Measurements from ENCODE around the gene IQCF2.
"Not testable (repeated sequence)": the region's sequence is repeated elsewhere in the genome, so short reads cannot be mapped to it uniquely, and the experiment has no call there.

The IQCF2 gene

DNA sequence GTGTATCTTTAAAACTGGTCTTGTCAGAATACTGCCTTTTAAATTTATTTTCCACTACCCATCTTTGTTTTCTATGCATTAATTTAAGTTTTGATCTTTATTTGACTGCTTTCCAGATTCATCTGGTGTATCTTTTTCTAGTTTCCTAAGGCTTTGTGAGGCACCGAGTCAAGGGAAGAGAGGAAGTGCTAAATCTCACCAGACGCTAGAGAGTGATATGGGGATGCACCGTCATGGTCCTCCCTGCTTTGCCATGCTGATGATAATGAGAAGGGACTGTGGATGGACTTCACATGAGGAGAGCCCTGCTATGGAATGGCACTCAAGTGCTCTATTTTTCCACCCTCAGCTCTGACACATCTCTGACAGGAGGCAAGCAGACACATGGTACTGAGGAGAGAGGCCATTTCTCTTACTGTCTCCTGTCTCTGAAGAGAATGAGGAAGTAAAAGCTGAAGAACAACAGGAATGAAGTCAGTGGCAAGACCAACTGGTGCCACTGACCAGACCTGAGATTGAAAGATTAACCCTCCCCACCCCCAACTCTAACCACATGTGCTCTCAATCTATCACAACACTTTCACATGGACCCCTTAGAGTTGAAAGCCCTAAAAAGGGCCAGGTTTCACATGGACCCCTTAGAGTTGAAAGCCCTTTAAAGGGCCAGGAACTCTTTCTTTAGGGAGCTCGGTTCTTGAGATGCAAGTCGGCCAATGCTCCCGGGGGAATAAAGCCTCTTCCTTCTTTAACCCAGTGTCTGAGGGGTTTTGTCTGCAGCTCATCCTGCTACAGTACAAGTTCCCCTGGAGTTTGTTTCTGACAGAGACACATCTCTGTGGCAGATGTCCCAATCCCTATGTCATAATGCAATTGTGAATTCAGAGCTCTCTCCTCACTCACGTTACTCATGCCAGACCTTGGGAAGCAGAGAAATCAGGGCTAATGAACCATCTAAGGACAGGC, at the start of gene IQCF2:
Gene IQCF2, plus strand, starts transcription at position 913 of the 963 bp plus-strand sequence. CDS start 52 bp downstream, outside the sequence.
- DNase-seq: no peak

DNA sequence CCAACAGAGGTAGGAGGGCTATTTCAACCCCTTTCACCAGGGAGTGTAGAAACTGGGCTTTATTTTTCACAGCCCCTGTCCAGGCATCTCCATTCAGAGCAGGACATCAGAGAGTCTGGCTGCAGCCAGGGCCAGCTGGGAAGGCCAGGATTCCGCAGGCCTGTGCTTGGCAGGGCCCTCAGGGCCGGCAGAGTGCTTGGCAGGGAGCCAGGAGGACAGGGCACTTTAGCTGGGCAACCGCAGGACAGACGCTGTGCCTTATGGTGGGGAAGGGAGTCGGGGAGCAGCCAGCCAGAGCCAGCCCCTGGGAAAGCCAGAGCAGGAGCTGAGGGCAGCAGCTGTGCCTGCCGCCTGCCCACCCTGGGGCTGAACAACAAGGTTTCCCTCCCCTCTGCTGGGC, 47.9 kb upstream of the IQCF2 start:
- no peak for DNase-seq

DNA sequence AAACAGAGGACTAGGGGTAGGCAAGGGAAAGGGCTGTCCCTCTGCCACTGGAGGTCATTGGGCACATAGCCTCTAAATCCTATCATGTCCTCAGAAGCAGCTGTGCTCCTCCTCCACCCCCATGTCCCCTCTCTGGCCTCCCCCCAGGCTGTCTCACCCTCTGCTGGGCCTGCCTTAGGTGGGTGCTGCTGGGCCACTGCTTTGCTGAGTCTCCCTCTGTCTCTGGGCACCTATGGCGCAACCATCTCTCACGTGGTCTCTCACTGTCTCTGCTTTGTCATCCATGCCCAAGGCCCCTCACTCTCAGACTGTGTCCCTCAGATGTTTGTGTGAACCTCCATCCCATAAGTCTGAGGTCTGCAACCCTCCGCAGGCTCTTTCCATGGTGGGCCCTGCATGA, 47.4 kb upstream of the IQCF2 start:
- DNase-seq: no peak

DNA sequence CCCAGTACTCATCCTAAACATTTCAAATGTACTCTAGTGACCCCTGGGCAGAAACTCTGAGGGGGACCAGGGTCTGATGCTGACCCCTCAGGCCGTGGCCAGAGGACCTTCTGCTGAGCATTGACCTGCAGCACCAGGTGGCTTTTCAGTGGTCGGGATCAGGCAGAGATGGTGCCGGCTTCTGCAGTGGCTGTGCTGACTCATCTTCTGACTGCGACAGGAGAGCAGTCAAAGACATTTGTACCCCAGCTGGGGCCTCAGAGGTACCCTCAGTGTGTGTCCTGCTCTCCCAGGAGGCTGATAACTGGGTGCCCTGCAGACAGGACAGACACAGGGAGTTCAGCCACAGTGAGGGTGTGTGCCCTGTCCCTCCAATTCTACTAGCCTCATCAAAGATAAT, 45.8 kb upstream of the IQCF2 start:
- no peak for DNase-seq

DNA sequence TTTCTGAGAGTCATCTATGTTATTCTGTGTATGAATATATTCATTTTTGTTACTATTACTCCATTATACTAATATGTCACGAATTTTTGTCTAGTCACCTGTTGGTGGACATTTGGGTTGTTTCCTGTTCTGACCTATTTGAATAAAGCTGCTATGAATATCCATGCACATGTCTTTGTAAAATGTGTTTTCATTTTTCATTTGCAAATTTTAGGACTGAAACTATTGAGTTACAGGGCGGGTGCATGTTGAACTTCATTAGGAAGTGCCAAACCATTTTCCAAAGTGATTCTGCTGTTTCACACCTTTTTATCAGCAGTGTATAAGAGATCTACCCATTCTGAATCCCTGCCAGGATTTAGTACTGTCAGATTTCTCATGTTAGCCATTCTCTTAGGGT, 44.7 kb upstream of the IQCF2 start:
- DNase-seq: no peak

DNA sequence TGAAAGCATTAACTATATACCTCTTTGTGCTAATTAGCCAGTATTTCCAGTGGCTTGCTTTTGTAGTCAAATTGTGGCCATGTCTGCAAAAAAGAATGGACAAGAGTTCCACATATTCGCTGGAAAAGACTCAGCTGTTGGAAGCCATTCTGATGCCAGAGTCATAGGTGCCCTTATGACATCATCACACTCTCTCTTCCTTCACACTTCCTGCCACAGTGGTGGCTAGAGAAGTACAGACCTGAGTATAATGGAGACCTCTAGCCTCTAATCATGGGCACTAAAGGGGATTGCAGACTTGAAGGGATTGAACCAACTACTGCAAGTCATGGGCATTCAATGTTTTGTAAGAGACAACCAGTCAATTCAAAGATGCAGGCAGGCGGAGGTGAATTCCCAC, 44.0 kb upstream of the IQCF2 start:
- DNase-seq: no peak

DNA sequence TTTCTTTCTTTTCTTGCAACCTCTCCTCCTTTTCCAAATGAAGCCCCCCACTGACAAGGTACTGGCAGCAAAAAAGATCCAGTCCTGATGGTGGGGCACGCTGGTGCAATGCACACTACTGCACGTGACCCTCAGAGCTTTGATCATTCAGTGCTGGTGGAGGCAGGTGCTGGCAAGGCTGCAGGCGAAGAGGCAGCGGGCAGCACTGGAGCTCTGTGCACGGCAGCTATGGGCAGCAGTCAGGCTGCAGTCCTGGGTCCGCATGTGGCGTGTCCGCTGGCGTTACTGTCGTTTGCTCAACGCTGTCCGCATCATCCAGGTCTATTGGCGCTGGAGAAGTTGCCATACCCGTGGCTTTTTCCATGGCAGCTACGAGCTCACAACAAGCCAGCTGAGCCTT, 42.3 kb upstream of the IQCF2 start:
- DNase-seq: no peak

DNA sequence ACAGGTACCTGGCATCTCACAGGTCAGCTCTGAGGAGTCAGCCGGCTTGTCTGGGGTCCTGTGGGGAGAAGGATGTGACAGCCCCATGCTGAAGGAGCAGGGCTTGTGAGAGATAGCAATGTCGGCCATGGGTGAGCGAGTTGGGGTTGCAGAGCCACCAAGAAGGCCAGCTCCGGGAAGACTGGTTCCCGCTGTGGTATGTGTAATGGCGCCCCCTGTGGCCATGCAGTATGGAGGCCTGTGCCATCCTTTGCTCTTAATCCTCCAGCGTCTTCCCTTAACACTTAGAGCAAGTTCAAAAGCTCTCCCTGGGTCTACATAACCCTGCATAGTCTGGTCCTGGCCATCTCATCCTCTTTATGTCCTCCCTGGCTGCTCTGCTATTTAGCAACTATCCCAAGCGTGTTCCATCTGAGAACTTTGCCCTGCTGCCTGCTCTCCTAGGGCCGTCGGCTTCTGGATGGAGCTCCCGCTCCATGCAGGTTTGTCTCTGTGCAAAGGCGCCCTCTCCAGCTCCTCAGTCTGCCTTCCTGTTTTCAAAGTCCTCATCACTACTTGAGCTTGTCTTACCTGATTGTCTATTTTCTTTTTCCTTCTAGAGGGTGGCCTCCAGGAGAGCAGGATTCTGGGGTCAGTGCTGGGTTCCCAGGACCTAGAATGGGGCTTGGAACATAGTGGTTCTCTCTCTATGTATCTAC, 41.6 kb upstream of the IQCF2 start:
- no peak for DNase-seq

DNA sequence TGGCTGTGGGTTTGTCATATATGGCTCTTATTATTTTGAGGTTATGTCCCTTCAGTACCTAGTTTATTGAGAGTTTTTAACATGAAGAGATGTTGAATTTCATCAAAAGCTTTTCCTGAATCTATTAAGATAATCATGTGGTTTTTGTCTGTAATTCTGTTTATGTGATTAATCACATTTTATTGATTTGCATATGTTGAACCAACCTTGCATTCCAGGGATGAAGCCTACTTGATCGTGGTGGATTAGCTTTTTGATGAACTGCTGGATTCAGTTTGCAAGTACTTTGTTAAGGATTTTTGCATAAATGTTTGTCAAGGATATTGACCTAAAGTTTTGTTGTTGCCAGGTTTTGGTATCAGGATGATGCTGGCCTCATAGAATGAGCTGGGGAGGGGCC, 33.1 kb upstream of the IQCF2 start:
- DNase-seq: no peak

DNA sequence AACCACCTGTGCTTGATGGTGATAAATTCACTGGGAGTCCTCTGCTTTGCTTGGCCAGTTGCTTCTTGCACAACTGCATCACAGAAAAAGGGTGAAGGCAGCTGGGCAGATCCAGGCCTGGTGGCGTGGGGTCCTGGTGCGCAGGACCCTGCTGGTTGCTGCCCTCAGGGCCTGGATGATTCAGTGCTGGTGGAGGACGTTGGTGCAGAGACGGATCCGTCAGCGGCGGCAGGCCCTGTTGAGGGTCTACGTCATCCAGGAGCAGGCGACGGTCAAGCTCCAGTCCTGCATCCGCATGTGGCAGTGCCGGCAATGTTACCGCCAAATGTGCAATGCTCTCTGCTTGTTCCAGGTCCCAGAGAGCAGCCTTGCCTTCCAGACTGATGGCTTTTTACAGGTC, 31.1 kb upstream of the IQCF2 start:
- no peak for DNase-seq

DNA sequence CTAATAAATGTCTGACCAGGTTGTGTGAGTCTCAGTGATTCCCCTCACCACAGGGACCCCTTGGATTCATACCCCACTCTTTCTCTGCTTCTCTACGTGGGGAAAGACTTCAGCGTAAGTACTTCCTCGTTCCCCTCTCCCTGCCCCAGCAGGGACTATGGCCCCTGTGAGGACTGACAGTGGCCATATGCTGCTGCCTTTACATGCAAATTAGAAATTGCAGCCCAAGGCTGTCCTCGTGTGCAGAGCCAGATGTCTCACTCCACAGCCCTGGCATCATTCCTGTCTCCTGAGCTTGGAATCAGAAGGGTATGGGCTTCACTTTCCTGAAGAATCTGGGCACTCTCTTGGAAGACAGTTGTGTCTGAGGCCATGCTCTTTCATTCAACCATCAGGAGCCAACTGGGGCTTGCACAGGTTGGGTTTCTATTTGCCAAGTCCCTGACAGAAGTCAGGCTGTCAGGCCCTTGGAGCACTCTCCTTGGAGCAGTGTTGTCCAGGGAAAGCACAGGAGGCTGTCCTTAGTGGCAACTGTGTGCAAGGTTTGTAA, 30.5 kb upstream of the IQCF2 start:
- DNase-seq: no peak

DNA sequence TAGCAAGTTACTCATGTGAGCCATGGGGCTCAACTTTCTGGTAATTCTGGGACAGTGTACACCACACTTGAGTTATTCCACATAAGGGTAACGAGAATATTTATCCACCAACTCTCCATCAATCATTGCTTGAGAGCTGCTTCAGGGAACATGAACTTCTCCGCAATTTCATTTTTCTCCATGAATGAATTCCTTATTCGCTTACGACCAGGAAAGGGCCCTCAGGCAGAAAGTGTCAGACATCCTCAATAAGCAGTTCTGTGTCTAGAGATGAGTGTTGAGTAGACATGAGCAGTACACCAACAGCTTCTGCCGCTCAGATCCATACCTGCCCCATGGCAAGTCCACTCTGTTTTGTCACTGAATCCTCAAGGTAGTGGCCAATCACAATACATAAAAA, 24.8 kb upstream of the IQCF2 start:
- no peak for DNase-seq

DNA sequence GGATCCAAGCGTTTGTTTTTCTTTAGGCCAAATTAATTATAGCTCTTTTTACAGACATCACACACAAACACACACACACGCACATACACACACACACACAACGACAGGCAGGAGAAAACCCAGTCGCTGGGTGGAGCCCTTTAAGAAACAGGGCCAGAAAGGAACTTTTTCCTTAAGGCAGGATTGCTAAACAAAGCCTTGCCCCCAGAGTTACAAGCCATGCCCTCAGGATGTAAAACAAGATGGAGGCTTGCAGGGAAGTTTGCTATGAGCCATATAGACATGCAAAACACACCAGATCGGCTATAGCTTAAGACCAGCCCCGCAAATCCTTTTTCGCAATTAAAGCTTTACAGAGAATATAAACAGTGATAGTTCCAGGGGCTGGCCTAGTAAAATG, 16.3 kb upstream of the IQCF2 start:
- DNase-seq: no peak

DNA sequence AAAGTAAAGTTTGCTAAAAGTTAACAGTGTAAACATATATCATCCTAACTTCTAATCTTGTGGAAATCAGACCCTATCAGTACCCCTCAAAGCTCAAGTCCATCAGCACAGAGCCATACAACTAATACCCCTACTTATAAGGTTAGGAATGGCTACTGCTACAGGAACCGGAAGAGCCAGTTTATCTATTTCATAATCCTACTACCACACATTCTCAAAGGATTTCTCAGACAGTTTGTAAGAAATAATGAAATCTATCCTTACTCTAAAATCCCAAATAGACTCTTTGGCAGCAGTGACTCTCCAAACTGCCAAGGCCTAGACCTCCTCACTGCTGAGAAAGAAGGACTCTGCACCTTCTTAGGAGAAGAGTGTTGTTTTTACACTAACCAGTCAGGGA, 6.0 kb upstream of the IQCF2 start:
- DNase-seq: not testable (repeated sequence)

DNA sequence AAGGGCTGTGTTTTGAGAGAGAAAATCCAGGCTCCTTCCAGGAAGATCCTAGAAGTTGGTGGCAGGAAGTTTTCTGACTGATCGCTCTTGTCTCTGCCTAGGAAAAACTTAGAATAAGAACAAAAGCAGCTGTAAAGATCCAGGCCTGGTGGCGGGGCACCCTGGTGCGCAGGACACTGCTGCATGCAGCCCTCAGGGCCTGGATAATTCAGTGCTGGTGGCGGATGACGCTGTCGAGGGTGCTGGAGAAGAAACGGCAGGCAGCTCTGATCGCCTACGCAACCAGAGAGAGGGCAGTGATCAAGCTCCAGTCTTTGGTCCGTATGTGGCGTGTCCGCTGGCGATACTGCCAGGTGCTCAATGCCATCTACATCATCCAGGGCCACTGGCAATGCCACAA, 1.5 kb downstream of the IQCF2 start:
- no peak for DNase-seq

DNA sequence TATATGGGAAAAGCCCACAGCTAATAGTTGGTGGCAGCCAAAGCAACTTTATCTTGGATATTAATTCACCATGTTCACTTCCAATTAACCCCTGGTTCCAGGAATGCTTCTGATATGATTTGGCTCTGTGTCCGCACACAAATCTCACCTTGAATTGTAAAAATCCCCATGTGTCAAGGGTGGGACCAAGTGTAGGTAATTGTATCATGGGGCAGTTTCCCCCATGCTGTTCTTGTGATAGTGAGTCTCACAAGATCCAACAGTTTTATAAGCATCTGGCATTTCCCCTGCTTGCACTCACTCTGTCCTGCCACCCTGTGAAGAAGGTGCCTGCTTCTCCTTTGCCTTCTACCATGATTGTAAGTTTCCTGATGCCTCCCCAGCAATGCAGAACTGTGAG, 7.5 kb downstream of the IQCF2 start:
- DNase-seq: not testable (repeated sequence)

DNA sequence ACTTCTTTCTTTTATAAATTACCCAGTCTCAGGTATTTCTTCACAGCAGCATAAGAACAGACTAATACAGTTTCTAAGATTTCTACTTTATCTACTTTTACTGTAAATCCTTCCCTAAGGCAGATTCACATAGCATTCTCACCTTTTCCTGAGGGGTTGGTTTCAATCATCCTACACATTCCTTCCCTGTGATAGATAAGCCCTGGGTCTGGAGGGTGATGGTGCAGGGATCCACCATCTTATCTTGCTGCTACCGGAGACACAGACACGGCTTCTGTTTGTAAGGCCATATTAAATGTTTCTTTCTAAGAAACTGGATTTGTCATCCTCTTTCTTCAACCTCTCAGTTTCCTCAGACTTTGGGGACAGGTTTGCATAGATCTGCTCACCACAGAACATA, 7.9 kb downstream of the IQCF2 start:
- DNase-seq: no peak

DNA sequence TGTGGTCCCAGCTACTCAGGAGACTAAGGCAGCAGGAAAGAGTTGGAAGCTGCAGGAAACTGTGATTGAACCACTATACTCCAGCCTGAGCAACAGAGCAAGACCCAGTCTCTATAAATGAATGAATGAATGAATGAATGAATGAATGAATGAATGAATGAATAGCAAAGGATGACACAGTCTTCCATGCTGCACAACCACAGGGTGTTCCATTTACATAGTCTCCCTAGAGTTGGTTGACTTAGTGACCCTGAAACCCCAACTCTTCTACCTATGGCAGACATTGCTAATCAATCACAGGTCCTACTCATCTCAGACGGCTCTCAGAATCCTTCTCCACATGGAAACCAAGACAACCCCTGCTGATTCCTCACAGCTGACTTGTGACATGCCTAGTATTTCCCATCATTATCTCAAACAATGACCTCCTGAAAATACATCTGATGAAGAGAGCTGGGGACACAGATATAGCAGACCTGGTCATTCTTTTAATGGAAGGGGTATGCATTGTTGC, 11.9 kb downstream of the IQCF2 start:
- no peak for DNase-seq

DNA sequence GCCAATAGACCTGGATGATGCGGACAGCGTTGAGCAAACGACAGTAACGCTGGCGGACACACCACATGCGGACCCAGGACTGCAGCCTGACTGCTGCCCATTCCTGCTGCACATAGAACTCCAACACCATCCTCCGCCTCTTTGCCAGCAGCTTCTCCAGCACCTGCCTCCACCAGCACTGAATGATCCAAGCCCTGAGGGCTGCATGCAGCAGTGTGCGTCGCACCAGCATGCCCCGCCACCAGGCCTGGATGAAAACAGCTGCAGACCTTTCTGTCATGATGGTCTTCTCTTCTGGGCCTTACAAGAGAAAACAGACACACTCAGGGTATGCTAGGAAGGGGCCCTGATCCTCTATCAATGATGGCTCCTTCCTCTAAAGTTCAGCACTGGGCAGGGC, 12.5 kb downstream of the IQCF2 start:
- DNase-seq: no peak

DNA sequence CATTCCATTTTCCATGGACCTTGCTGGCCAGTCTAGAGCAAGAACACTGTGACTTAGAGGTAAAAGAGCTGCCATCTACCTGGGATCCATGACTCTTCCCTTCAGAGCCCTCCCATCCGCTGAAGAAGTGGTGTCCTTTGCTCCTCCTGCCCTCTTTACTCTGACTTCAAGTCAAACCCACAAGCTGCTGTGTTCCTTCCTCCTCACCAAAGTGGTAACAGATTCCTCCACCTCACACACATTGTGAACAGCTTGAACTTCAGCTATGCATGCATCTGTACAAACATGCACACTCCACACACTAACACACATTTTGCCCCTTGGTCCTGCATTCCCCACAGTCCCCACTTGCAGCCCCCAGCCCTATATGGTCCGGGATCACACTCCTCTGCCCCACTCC, 13.0 kb downstream of the IQCF2 start:
- no peak for DNase-seq

DNA sequence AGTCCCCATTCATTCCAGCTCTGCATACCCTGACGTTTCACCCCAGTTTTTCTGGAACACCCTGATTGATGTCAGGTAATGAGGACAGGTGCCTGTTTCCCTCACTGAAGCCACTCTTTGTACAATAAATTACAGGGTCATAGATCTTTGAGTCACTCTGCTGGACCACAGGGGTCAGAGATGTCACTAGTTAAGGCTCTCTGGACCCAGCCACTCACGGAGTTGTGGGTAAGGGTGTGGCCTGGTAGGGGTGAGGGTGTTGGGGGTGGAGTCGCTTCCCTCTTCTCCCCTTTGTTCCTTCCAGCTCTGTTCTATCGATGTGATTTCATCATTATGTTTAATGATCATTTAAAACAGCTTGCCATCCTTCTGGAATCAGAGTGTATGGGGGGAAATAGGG, 13.5 kb downstream of the IQCF2 start:
- no peak for DNase-seq

DNA sequence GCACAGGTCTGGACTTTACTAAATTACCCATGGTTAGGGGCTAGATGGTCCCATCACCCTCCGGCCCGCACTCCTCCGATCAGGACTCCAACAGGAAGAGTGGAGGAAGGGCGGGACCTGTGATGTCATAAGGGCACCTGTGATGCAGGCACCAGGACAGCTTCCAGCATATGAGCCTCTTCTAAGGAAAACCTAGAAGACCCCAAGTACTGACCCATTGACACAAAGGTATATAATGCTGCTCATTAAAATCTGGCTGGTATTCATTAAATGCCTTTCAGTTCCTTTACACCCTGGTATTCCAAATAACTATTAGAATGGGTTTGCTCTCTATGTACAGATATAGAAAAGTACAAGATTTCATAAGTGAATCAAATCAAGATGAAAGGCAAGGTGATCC, 14.1 kb downstream of the IQCF2 start, which contains the start of gene IQCF5:
Gene IQCF5, minus strand, starts transcription at position 101 of the 400 bp plus-strand sequence. Its CDS starts 70 bp downstream, at position 31.
- no peak for DNase-seq

DNA sequence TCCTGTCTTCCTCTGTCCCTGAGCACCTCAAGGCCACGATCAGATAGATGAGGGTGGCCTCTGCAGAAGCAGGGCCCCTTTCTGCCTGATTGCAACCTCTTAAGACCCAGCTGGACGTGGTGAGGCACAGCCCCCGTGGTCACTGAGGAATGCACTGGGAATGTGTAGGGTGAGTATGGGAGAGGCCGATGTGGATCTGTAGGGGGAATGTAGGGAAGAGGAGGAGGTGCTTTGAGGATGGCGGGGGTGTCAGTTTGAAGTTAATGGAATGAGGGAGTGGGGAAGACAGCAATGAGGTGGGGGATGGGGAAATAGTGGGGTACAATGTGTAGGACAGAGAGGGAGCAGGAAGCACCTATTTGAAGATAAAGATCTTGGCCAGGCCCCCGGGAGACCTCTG, 14.8 kb downstream of the IQCF2 start:
- DNase-seq: no peak

DNA sequence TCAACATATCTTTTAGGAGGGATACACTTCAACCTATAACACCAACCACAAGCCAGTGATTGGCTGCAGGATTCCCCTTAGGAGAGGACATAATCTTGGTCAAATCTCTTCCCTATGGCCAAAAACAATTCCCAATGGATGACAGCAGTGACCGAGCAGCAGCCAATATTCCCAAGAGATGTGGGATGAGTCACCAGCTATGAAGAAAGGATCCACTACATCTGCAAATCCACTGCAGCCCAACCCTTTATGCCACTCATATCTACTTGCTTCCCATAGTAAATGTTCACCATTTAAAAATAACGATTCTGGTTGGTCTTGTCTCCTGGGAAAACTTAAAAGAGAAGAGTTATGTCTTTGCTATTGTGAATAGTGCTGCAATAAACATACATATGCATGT, 18.5 kb downstream of the IQCF2 start:
- DNase-seq: no peak

Data from fibroblast of skin of right quadriceps (primary cell).